NCI-H748 treated with DMSO at 0.1 percent for 48 hours (cell line): ENCODE results near the gene FAM151B.

Source experiments
- DNase-seq: peaks from one replicate; lab custom pipeline; 2025; lab: John Stamatoyannopoulos, UW

Gene FAM151B

DNA sequence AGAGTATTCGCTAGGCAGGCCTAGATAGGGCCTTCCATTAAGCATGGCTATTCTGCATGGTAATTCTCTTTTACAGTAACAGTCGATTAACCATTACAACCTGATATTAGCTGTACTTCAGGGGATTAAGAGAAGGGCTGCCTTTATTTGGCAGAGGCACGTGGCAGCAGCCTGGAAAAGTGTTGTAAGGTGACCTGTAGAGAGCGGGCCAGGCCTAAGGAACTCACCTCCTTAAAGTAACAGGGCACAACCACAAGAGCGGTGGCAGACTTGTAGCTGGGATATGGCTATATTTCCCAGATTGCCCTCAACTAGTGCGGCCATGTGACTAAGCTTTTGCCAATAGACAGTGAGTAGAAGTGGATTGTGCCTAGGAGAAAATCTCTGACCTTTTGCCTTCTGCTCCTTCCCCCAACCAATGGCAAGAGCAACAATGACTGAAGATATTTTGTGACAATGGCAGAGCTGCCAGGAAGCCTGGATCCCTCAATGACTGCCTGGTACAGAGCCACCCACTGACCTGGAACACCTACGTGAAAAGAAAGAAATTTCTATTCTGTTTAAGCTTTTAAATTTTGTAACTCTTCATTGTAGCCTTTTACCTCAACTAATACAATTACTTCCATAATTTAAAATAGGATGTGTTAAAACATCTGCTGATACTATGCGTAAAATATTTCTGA lies 101.1 kb downstream of the FAM151B start:
- no peak for DNase-seq

DNA sequence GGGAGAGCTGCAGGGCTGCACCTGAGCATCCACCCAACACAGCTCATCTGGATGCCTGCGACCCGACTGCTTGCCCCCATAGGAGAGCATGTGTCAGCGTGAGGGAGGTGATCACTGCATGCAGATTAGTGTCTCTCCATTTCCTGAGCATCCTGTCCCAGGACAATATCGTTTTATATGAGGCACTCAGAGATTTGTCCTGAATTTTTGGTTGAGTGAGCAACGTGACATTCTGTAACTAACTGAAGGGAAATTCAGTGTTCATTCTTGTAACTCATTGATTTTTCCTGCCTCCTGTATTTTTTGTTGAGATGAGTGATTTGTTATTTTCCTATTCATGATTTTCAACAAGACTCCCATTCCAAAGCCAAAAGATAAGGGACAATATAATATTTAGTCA lies 102.9 kb downstream of the FAM151B start:
- DNase-seq: no peak

DNA sequence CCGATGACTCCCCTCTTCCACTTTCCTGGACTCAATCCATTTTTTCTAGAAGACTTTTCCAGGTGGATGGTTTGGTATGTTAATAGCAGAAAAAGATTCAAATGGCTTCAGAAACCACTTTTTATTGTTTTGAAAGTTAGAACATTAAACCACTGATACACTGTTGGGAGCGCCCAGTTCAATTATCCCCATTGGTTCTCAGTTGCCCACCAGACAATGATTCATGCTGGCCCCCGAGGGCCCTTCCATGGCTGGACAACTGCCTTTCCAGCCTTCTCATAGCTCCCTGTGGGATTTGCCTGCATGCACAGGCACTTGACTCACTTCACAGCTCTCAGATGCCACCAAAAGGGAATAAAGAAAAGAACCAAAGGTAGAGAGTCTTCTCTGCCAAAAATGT lies 103.5 kb downstream of the FAM151B start:
- DNase-seq: no peak

DNA sequence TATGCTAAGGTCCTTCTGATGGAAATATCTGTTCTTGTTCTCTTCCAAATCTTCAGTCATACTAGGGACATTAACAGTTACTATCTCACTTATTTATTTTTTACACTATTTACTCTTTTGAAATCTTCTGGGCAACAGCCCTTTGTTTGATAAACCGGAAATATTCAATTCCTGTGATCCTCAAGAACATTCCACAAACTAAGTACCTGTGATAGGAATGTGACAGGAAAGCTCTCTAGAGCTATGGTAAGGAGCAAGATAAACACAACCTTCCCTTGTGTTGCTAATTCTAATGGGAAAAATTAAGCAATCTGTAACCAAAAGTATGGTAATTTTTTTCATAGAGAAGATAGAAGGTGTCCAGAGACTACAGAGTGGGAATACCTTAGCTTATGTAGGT lies 104.2 kb downstream of the FAM151B start:
- no peak for DNase-seq
